Body of pancreas (tissue), 4 donors: ENCODE results near the gene UGT1A8. TPM values are rescaled to one million over a fixed set of nuclear protein-coding genes. Genes with fewer than 3 reads are reported as not detected.

ENCODE experiments used
- ATAC-seq: fragments of 150-250 bp; one replicate; pipeline ENCODE4 v1.9.1; 2016
- DNase-seq, 4 donors: peaks; one replicate each; pipeline ENCODE4 v3.0.0-alpha.2; 2019
- H3K27ac ChIP-seq, 4 donors: fragments of 200-600 bp; sonication (generic); 1 replicate in 3 of 4; 2 replicates in 1 of 4; pipeline versions ENCODE4 v1.5.1 to v1.6.1; 2016 to 2019; ENCODE audit warnings: mild to moderate bottlenecking in 1 of 4, mixed read lengths in 1 of 4, moderate library complexity in 1 of 4
- H3K27me3 ChIP-seq, 2 donors: fragments of 200-600 bp; sonication (generic); one replicate each; pipeline ENCODE4 v1.6.0; 2016; ENCODE audit warnings: mild to moderate bottlenecking in 1 of 2
- H3K36me3 ChIP-seq, 2 donors: fragments of 200-600 bp; sonication (generic); replicated peaks in 1 of 2; 2 replicates each; pipeline ENCODE4 v1.5.1; 2016; ENCODE audit warnings: low read depth in 2 of 2; ENCODE audit not compliant: insufficient read depth in 1 of 2
- H3K4me1 ChIP-seq: fragments of 200-600 bp; sonication (generic); one replicate; pipeline ENCODE4 v1.6.0; 2016
- H3K4me3 ChIP-seq, 2 donors: fragments of 200-600 bp; sonication (generic); 1 replicate in 1 of 2; 2 replicates in 1 of 2; pipeline ENCODE4 v1.5.1; 2016 to 2019
- H3K9me3 ChIP-seq, 3 donors: fragments of 200-600 bp; sonication (generic); 1 replicate in 2 of 3; 2 replicates in 1 of 3; pipeline ENCODE4 v1.5.1; 2016
- CTCF ChIP-seq, 7 experiments: fragments of 450-650 bp in 4 of 7; fragments of 200-600 bp in 3 of 7; sonication (generic) in 3 of 7; IDR thresholded peaks; one replicate each; pipeline ENCODE4 v1.5.1; 2016 to 2019; ENCODE audit warnings: antibody characterized with exemption in 7 of 7
- POLR2A ChIP-seq, 3 donors: fragments of 450-650 bp; IDR thresholded peaks; one replicate each; pipeline ENCODE4 v1.6.1; 2016; ENCODE audit warnings: antibody characterized with exemption in 3 of 3, mild to moderate bottlenecking in 2 of 3
- WGBS, 2 donors: methylation state at CpG; one replicate each; pipeline ENCODE4 v1.1.5; 2017; 5-methylcytosine and 5-hydroxymethylcytosine counted together
- intact Hi-C: fragments of 100-400 bp; cut with DNase I; formaldehyde crosslinking; loops from one replicate; pipeline ENCODE4 v1.15.1; 2023
- total RNA-seq, 2 donors: library from RNA; depleted of rRNA; stranded (reverse); fragments of >200 nt; gene quantifications; one replicate each; pipeline ENCODE4 v1.1.0, GENCODE V29; 2016

Gene UGT1A8
- total RNA-seq, 2 donors from 2014 or later: not detected

GRCh38 chr2:233598952-233599351 lies 18.5 kb upstream of the UGT1A8 start:
- no peaks in the 10 kb centered on the region for H3K36me3 ChIP-seq
- ATAC-seq (no peak), DNase-seq (no peak)
- H3K9me3 ChIP-seq: no peaks in the 10 kb centered on the region
- 82 to 91% methylated on average over 3 of the region's 3 CpGs for WGBS, 2 donors
- no peaks in the 10 kb centered on the region for H3K4me1 ChIP-seq
- no peak overlapping the region for H3K27ac ChIP-seq
- intact Hi-C loops: no loop called here
- no peaks in the 10 kb centered on the region for H3K27me3 ChIP-seq
- H3K4me3 ChIP-seq: no peak overlapping the region
- no peak for TF ChIP-seq CTCF (IDR thresholded peaks at IDR 0.05)
- TF ChIP-seq POLR2A (IDR thresholded peaks at IDR 0.05): no peak

- intact Hi-C loops: no loop called here
Observed at GRCh38 chr2:233600386-233600785, 17.0 kb upstream of the UGT1A8 start.

GRCh38 chr2:233602076-233602475 lies 15.4 kb upstream of the UGT1A8 start:
- TF ChIP-seq POLR2A (IDR thresholded peaks at IDR 0.05) (no peak), CTCF (IDR thresholded peaks at IDR 0.05) (no peak)

More at GRCh38 chr2:233600386-233600785, 17.0 kb upstream of the UGT1A8 start:
- ATAC-seq: no peak
- Histone ChIP-seq H3K4me3 (no peak overlapping the region), H3K4me1 (no peaks in the 10 kb centered on the region), H3K36me3 (no peaks in the 10 kb centered on the region), H3K9me3 (no peaks in the 10 kb centered on the region), H3K27me3 (no peaks in the 10 kb centered on the region), H3K27ac (no peak overlapping the region)
- TF ChIP-seq POLR2A (IDR thresholded peaks at IDR 0.05) (no peak), CTCF (IDR thresholded peaks at IDR 0.05) (no peak)
- no peak for DNase-seq
- 67 to 70% methylated on average over 2 of the region's 2 CpGs for WGBS, 2 donors

GRCh38 chr2:233603520-233603919 lies 13.9 kb upstream of the UGT1A8 start:
- Histone ChIP-seq H3K27ac (no peak overlapping the region), H3K4me1 (no peaks in the 10 kb centered on the region), H3K9me3 (no peaks in the 10 kb centered on the region), H3K4me3 (no peak overlapping the region), H3K36me3 (no peaks in the 10 kb centered on the region), H3K27me3 (no peaks in the 10 kb centered on the region)
- no peak for TF ChIP-seq CTCF (IDR thresholded peaks at IDR 0.05)
- no peak for TF ChIP-seq POLR2A (IDR thresholded peaks at IDR 0.05)
- intact Hi-C loops: no loop called here
- 76% methylated on average over 4 of the region's 4 CpGs for WGBS, 2 donors
- ATAC-seq: no peak
- DNase-seq: no peak

More at GRCh38 chr2:233602076-233602475, 15.4 kb upstream of the UGT1A8 start:
- no peaks in the 10 kb centered on the region for H3K36me3 ChIP-seq
- DNase-seq (no peak), ATAC-seq (no peak)
- H3K27ac ChIP-seq: no peak overlapping the region
- no peaks in the 10 kb centered on the region for H3K4me1 ChIP-seq
- H3K27me3 ChIP-seq: no peaks in the 10 kb centered on the region
- WGBS, 2 donors: 81 to 82% methylated on average over 1 of the region's 1 CpG
- H3K4me3 ChIP-seq: no peak overlapping the region
- intact Hi-C loops: no loop called here
- no peaks in the 10 kb centered on the region for H3K9me3 ChIP-seq

- Histone ChIP-seq H3K27me3 (no peaks in the 10 kb centered on the region), H3K27ac (no peak overlapping the region), H3K9me3 (peaks cover 0 to 6% (median 0%) of the 10 kb centered on the region in 3 donors), H3K4me1 (no peaks in the 10 kb centered on the region), H3K36me3 (no peaks in the 10 kb centered on the region), H3K4me3 (no peak overlapping the region)
- TF ChIP-seq POLR2A (IDR thresholded peaks at IDR 0.05) (no peak), CTCF (IDR thresholded peaks at IDR 0.05) (no peak)
- WGBS, 2 donors: 71 to 76% methylated on average over 3 of the region's 3 CpGs
- DNase-seq (no peak), ATAC-seq (no peak)
- intact Hi-C loops: no loop called here
Observed at GRCh38 chr2:233604826-233605225, 12.6 kb upstream of the UGT1A8 start.
